HG03135 (cell line): Measurements from ENCODE around the gene CDKN1C.

Experiments used
- ATAC-seq: cut with Tn5 transposase; IDR thresholded peaks from one replicate; pipeline ENCODE4 v1.9.1; 2021; ENCODE audit warnings: mild to moderate bottlenecking, moderate library complexity; ENCODE audit not compliant: unreplicated experiment

Gene CDKN1C

DNA sequence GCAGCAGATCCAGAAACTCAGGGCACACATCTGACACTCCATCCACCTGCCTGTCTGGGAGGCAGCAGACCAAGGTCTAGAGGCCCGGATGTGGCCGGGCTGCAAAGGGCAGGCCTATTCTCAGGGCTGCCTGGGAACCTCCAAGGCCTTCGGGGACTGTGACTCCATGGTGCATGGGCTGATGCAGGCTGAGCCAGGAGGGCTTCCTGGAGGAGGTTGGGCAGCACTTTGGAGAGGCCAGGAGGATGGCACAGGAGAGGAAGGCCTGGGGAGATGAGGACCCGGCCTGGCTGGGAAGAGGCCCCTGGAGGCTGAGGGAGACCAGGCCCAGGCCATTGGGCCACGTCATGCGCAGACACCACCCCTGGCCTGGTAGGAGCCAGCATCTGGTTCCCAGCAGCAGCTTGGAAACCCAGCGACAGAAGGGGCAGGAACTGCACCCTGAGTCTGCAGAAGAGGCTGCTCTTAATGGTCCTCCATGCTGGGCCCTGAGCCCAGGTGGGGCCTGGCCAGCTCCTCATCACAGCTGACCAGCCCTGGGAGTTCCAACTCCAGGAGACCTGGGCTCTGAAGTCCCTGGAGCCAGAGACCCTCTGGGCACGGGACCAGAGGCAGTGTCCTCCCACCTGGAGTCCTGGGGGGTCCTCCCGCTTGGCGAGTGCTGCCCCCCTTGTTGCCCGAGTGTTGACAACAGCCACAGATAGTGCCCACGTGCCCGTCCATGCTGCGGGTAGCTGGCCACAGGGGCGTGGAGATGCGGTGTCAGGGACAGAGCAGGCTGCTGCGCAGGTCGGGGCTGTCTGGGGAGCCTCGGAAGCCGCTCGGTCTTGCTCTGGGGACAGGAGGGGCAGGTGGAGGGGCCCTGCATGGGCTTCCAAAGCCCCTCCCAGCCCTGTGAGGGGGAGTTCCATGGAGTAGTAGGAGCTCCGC is 38.1 kb upstream of the CDKN1C start:
- ATAC-seq = no peak

- no peak for ATAC-seq
Measured at GRCh38 chr11:2922655-2923054, 37.1 kb upstream of the CDKN1C start.

DNA sequence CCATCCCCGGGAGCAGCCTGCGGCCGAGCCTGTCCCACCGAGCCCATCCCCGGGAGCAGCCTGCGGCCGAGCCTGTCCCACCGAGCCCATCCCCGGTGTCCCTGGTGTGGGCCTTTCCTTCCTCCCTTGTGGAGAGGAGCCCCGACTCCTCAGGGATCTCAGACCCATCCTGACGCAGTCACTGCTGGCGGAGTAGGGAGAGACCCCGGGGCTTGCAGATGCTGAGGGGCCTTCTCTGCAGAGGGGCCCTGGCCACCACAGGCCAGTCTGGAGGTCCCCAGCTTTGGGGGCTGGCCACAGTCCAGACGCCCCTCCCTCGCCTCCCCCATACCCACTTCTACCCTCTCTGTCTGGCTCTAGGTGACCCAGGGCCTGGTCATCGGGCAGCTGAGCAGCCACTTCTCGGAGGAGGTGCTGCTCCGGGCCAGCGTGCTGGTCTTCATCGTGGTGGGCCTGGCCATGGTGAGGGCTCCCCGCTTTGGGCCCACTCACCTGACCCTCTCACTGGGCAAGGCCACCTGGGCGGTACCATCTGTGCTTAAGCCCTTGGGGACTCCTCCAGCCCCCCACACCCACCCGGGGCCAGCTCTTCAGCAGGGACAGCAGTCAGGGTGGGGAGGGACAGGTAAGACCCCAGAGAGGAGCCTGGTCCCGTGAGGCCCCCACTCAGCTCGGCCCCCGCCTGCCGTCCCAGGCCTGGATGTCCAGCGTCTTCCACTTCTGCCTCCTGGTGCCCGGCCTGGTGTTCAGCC is 36.3 kb upstream of the CDKN1C start:
- no peak for ATAC-seq

- ATAC-seq = no peak
Measured at GRCh38 chr11:2921261-2921660, 35.7 kb upstream of the CDKN1C start.

GRCh38 chr11:2920343-2920742 is 34.8 kb upstream of the CDKN1C start:
- ATAC-seq = no peak

- ATAC-seq = no peak
Measured at GRCh38 chr11:2919837-2920236, 34.3 kb upstream of the CDKN1C start.

GRCh38 chr11:2919188-2919587 is 33.6 kb upstream of the CDKN1C start:
- ATAC-seq = no peak

- ATAC-seq = no peak
Measured at GRCh38 chr11:2917842-2918490, 32.4 kb upstream of the CDKN1C start.

DNA sequence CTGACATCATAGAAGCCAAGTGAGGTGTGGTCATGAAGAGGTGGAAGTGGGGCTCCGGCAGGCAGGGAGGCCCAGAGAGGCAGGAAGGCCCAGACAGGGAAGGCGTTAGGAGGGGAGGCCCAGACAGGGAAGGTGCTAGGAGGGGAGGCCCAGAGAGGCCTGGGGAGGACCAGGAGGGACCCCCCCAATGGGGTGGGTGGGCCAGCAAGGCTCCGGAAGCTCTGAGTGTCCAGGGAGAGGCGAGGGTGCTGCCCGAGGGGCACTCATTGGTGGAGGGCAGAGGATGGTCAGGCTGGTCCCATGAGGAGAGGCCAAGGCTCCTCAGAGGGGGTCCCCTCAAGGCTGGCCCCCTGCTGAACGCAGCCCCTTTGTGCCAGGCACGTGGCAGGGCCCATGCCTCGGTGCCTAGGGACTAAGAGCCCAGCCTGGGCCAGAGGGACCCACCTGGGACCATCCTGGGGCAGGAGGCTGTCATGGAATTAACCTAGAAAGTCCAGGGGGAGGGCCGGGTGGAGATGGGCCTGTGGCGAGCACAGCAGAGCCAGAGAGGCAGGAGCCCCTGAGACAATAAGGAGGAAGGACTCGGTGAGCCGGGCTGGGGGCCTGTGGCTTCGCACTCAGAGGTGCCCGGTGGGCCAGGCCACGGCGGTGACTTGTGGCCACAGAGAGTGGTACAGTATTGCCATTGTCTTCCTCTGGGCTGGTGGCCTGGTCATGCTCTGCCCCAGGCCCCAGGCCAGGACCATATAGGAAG is 31.5 kb upstream of the CDKN1C start:
- ATAC-seq = no peak

GRCh38 chr11:2916114-2916891 is 30.7 kb upstream of the CDKN1C start:
- ATAC-seq = no peak

DNA sequence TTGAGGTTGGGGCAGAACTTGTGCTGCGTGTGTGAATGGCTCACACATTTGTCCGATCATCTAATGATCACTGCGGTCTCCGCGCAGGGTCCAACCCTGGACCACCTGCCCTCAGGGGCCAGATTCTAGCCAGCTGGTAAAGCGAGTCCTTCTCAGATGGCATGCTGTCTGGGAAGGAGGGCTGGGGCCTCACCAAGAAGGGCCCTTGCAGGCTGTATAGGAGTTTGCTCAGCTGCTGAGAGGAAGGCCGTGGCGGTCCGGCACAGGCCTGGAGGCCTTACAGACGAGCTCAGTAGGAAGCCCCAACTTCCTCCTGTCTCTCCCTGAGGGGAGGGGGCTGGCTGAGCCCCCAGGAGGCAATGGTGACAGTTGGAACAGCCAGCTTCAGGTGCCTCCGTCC is 29.9 kb upstream of the CDKN1C start:
- ATAC-seq = no peak

DNA sequence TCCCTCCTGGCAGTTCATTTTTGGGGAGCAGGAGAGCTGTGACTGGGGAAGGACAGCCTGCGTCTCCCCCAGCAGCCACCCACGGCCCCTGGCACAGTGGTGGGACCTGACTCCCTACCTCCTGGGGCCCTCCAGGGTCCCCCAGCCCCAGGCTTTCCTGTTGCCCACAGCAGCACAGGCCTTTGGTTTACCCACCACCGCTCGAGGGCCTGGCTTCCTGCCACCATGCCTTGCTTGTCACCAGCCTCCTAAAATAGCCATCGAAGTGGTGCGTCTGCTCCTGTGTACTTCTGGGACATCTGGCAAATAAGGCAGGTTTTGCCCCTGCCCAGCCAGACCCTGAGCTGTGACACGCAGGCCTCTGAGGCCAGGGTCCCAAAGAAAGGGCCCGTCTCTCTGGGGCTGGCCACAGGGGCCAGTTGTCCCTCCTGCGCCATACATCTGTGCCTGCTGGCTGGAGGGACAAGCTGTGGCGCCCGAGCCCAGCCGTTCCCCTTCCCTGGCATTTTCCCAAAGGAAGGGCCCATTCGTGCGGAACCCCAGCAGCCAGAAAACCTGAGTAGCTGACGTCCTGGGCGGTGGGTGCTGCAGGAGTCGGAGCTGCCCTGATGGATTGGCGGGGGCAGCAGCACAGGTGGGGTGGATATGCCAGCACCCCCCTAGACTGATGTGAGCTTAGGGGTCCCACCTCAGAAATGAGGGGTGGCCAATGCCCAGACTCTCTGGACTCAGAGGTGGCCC is 29.1 kb upstream of the CDKN1C start:
- no peak for ATAC-seq

DNA sequence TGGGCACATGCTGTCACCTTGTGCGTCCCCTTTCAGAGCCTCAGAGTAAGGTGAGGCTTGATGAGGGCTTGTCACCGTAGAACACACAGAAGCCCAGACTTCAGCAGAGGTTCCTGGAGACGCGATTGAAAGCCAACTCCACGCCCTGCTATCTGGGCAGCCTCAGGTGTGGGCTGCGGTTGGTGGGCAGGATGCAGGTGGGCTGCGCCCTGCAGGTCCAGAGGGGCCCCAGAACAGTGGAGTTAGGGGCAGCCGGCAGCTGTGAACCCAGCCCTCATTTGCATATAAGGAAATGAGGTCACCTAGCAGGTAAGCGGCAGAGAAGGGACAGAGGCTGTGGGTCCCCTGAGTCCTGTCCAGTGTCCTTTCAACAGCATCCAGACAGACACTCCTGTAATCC is 28.2 kb upstream of the CDKN1C start:
- ATAC-seq = no peak

DNA sequence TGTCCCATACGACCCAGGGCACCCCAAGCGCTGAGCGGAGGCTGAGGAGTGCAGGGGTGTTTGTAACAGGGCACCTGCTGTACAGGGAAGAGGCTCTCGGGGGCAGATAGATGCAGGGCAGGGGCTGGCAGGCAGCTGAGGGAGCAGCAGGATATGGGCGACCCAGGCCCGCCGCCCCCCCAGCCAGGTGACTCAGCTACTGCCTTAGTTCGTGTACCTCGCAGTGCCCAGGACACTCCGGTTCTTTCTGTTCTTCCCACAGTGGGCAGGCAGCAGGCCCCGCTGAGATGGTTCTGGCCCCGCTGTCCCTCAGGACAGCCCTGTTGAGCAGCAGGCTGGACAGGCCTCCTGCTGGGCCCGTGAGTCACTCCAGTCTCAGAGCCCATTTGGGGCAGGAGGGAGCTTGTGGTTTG is 27.4 kb upstream of the CDKN1C start:
- no peak for ATAC-seq

- no peak for ATAC-seq
Measured at GRCh38 chr11:2912498-2912897, 26.9 kb upstream of the CDKN1C start.

- no peak for ATAC-seq
Measured at GRCh38 chr11:2911785-2912391, 26.3 kb upstream of the CDKN1C start.

- ATAC-seq = no peak
Measured at GRCh38 chr11:2911088-2911784, 25.7 kb upstream of the CDKN1C start.

DNA sequence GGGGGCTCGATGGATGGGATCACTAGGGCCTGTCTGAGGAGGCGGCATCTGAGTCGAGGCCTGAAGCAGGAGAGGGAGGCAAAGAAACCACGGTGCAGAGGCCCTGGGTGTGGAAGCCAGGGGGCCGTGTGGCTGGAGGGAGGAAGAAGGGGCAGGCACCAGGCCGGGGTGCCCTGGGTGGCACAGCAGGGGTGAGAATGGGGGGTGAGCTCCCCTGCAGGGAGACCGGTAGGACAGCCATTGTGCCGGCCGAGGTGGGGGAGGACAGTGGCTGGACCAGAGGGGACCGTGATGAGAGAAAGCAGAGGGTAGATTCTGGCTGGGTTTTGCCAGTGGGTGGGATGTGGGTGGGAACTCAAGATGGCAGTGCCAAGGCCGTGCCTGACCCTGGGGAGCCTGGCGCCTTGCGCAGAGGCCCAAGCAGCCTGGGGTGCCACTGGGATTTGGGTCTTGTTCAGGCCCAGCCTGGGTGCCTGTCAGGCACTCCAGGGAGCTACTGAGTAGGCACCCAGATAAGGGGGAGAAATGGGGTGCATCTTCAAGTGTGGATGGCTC is 24.9 kb upstream of the CDKN1C start:
- ATAC-seq = no peak
